Upper lobe of left lung (tissue), 4 donors: ENCODE results near the gene TRAPPC13.

Source experiments
- POLR2AphosphoS5 ChIP-seq, 2 donors: sonication (generic); formaldehyde crosslinking; IDR thresholded peaks; one replicate each; pipeline ENCODE4 v1.5.1; 2017; ENCODE audit warnings: antibody characterized with exemption in 2 of 2
- TF ChIP-seq, protein P1 (sequence below), 6 experiments: fragments of 450-650 bp in 4 of 6; fragments of 200-600 bp in 2 of 6; sonication (generic) in 2 of 6; IDR thresholded peaks; one replicate each; pipeline ENCODE4 v1.5.1; 2016 to 2019; ENCODE audit warnings: antibody characterized with exemption in 6 of 6

DNA sequence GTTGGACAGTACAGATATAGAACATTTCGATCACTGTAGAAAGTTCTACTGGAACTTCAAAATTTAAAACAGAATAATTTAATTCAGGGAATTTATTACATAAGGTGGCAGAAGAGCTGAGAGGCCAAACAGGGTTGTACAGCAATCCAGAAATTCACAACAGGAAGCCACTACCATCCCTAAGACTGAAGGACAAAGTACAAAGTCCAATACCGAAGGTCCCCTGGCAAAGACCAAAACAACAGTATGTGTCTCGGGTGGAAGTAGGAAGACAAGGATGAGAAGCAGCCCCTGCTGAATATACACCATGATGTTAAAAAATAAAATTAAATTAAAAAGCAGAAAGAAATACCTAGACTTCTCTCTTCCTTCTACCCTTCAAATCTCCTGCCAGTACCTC lies 77.2 kb downstream of the TRAPPC13 start:
- no peak for TF ChIP-seq POLR2AphosphoS5 (IDR thresholded peaks at IDR 0.05)
- TF ChIP-seq, protein P1, sequence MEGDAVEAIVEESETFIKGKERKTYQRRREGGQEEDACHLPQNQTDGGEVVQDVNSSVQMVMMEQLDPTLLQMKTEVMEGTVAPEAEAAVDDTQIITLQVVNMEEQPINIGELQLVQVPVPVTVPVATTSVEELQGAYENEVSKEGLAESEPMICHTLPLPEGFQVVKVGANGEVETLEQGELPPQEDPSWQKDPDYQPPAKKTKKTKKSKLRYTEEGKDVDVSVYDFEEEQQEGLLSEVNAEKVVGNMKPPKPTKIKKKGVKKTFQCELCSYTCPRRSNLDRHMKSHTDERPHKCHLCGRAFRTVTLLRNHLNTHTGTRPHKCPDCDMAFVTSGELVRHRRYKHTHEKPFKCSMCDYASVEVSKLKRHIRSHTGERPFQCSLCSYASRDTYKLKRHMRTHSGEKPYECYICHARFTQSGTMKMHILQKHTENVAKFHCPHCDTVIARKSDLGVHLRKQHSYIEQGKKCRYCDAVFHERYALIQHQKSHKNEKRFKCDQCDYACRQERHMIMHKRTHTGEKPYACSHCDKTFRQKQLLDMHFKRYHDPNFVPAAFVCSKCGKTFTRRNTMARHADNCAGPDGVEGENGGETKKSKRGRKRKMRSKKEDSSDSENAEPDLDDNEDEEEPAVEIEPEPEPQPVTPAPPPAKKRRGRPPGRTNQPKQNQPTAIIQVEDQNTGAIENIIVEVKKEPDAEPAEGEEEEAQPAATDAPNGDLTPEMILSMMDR (IDR thresholded peaks at IDR 0.05): no peak
